Endothelial cell of umbilical vein (primary cell): ENCODE data around the gene DGUOK. TPM values are rescaled to one million over a fixed set of nuclear protein-coding genes. Genes with fewer than 3 reads are reported as not detected.

Experiments
- BruUV-seq: library from RNA; stranded (reverse); fragments of 400-500 nt; replicated peaks from 2 replicates; lab custom pipeline; 2021; lab: Mats Ljungman, UMichigan
- CTCF ChIA-PET: fragments of 300-600, 350-600 bp; sonication (Branson Sonifier 250); formaldehyde crosslinking; loops from one replicate; lab custom pipeline; 2021; ENCODE audit warnings: antibody characterized with exemption, inconsistent platforms; lab: Charles Lee
- POLR2A ChIA-PET: fragments of 300-600, 350-600 bp; sonication (Branson Sonifier 250); formaldehyde crosslinking; loops from one replicate; lab custom pipeline; 2021; ENCODE audit warnings: antibody characterized with exemption, inconsistent platforms; lab: Charles Lee
- DNase-seq: peaks from one replicate; pipeline ENCODE4 v3.0.0-alpha.2; 2011; ENCODE audit warnings: low read depth, low spot score
- FAIRE-seq: peaks from 2 replicates; lab custom pipeline; 2011; peaks lifted over from hg19 to GRCh38; lab: Jason Lieb, UNC
- H2AFZ ChIP-seq: 2 replicates; pipeline ENCODE4 v1.6.0; 2012; ENCODE audit warnings: low read depth, low read length, control low read depth, inconsistent platforms
- H3K27ac ChIP-seq: 2 replicates; pipeline ENCODE4 v1.5.1; 2011; ENCODE audit warnings: low read depth, mild to moderate bottlenecking, control low read depth, low read length, moderate library complexity; ENCODE audit not compliant: insufficient read depth
- H3K27me3 ChIP-seq, 2 experiments: 2 replicates each; pipeline versions ENCODE4 v1.6.0 to v1.6.1; 2011; ENCODE audit warnings: low read length in 2 of 2, mixed read lengths in 1 of 2; ENCODE audit not compliant: control insufficient read depth in 2 of 2, insufficient read depth in 2 of 2
- H3K36me3 ChIP-seq, 2 experiments: 2 replicates in 1 of 2; 3 replicates in 1 of 2; pipeline ENCODE4 v1.5.1; 2011; ENCODE audit warnings: low read length in 2 of 2, mild to moderate bottlenecking in 1 of 2, moderate library complexity in 1 of 2; ENCODE audit not compliant: control insufficient read depth in 2 of 2, insufficient read depth in 2 of 2; ENCODE audit errors: extremely low read depth in 1 of 2
- H3K4me1 ChIP-seq: 3 replicates; pipeline ENCODE4 v1.5.1; 2011; ENCODE audit warnings: mild to moderate bottlenecking, low read length; ENCODE audit not compliant: control insufficient read depth, insufficient read depth; ENCODE audit errors: extremely low read depth
- H3K4me2 ChIP-seq: 2 replicates; pipeline ENCODE4 v1.6.1; 2011; ENCODE audit warnings: low read length, control low read depth, mixed read lengths; ENCODE audit not compliant: insufficient read depth
- H3K4me3 ChIP-seq, 3 experiments: fragments of 200-600 bp in 1 of 3; sonication (generic), shearing (Covaris generic) in 1 of 3; replicated peaks in 1 of 3; 2 replicates each; pipeline ENCODE4 v1.5.1; 2011 to 2016; ENCODE audit warnings: control low read depth in 3 of 3, low read length in 3 of 3, mild to moderate bottlenecking in 2 of 3, inconsistent platforms in 1 of 3, low read depth in 1 of 3, moderate library complexity in 1 of 3; ENCODE audit not compliant: insufficient read depth in 1 of 3
- H3K79me2 ChIP-seq: 2 replicates; pipeline ENCODE4 v1.6.0; 2012; ENCODE audit warnings: low read length, inconsistent platforms; ENCODE audit not compliant: control insufficient read depth, insufficient read depth
- H3K9ac ChIP-seq: replicated peaks from 2 replicates; pipeline ENCODE3; 2011; ENCODE audit warnings: low read length, control low read depth; ENCODE audit not compliant: insufficient read depth; ENCODE audit errors: extremely low read depth
- H3K9me1 ChIP-seq: replicated peaks from 3 replicates; pipeline ENCODE4 v1.6.0; 2011; ENCODE audit warnings: mild to moderate bottlenecking, low read length; ENCODE audit not compliant: control insufficient read depth, insufficient read depth; ENCODE audit errors: extremely low read depth
- H3K9me3 ChIP-seq: replicated peaks from 2 replicates; pipeline ENCODE4 v1.5.1; 2012; ENCODE audit warnings: low read length, inconsistent platforms; ENCODE audit not compliant: control insufficient read depth, insufficient read depth
- H4K20me1 ChIP-seq: replicated peaks from 2 replicates; pipeline ENCODE3; 2011; ENCODE audit warnings: mild to moderate bottlenecking, low read length; ENCODE audit not compliant: control insufficient read depth, insufficient read depth; ENCODE audit errors: extremely low read depth
- CTCF ChIP-seq, 2 donors: IDR thresholded peaks; 1 replicate in 1 of 2; 2 replicates in 1 of 2; pipeline ENCODE4 v1.5.1; 2011; ENCODE audit warnings: low read length in 2 of 2, mild to moderate bottlenecking in 2 of 2, moderate library complexity in 2 of 2, control low read depth in 1 of 2, inconsistent platforms in 1 of 2, low read depth in 1 of 2; ENCODE audit not compliant: insufficient read depth in 1 of 2; ENCODE audit errors: extremely low read depth in 1 of 2
- EZH2 ChIP-seq: IDR thresholded peaks from 2 replicates; pipeline ENCODE4 v1.6.1; 2012; ENCODE audit warnings: borderline replicate concordance, low read depth, mild to moderate bottlenecking, moderate library complexity, low read length, inconsistent platforms; ENCODE audit not compliant: severe bottlenecking
- FOS ChIP-seq: IDR thresholded peaks from 2 replicates; pipeline ENCODE4 v1.6.1; 2011; ENCODE audit warnings: mild to moderate bottlenecking, low read length, moderate library complexity, borderline replicate concordance; ENCODE audit not compliant: insufficient read depth
- GATA2 ChIP-seq: IDR thresholded peaks from 2 replicates; pipeline ENCODE4 v1.7.0; 2011; ENCODE audit warnings: low read depth, mild to moderate bottlenecking, moderate library complexity, mixed read lengths, low read length; ENCODE audit not compliant: insufficient read length, insufficient read depth
- JUN ChIP-seq: IDR thresholded peaks from 2 replicates; pipeline ENCODE4 v1.6.1; 2011; ENCODE audit warnings: borderline replicate concordance, low read depth; ENCODE audit not compliant: insufficient read length, insufficient read depth
- MAX ChIP-seq: IDR thresholded peaks from 2 replicates; pipeline ENCODE4 v1.6.1; 2011; ENCODE audit not compliant: insufficient read depth, insufficient read length
- MYC ChIP-seq: IDR thresholded peaks from one replicate; pipeline ENCODE4 v1.6.1; 2011; ENCODE audit warnings: mild to moderate bottlenecking, low read depth, low read length
- POLR2A ChIP-seq: IDR thresholded peaks from 2 replicates; pipeline ENCODE4 v1.6.1; 2012; ENCODE audit warnings: low read depth, mild to moderate bottlenecking, control low read depth, low read length
- POLR2AphosphoS5 ChIP-seq: IDR thresholded peaks from 2 replicates; pipeline ENCODE4 v1.6.1; 2012; ENCODE audit warnings: low read depth, mild to moderate bottlenecking, control low read depth, low read length, moderate library complexity; ENCODE audit not compliant: insufficient read depth
- dilution Hi-C: fragments of 300-500 bp; cut with MboI; formaldehyde crosslinking; loops from one replicate; pipeline ENCODE4 v1.15.0; 2019; ENCODE audit warnings: low sequenced_read_pairs; ENCODE audit not compliant: extremely low pct_ligation_motif_present
- intact Hi-C: fragments of 100-400 bp; cut with micrococcal nuclease; formaldehyde crosslinking; loops from one replicate; pipeline ENCODE4 v1.10.0; 2022
- polyA plus RNA-seq, 4 experiments: library from polyadenylated mRNA; depleted of rRNA in 3 of 4; stranded (reverse) in 3 of 4; unstranded in 1 of 4; fragments of >200 nt; gene quantifications; 2 replicates each; pipeline versions ENCODE4 v1.2.1 to v1.2.3, GENCODE V29; 2011 to 2012; ENCODE audit warnings: missing spikeins in 1 of 4
- total RNA-seq: library from RNA; stranded (reverse); gene quantifications from 2 replicates; pipeline ENCODE4 v1.2.3, GENCODE V29; 2021

Gene DGUOK
- total and polyA plus RNA-seq, 2 donors (not counting 3 experiments of a cell fraction or from before 2014, with no cell fraction given) = 51.8 to 77.5 TPM

GRCh38 chr2:73902284-73902683, 24.4 kb upstream of the DGUOK start:
- TF ChIP-seq JUN = no peak
- TF ChIP-seq POLR2AphosphoS5 = no peak
- TF ChIP-seq GATA2 = no peak
- TF ChIP-seq EZH2 = no peak
- no peak for TF ChIP-seq FOS
- TF ChIP-seq POLR2A = no peak
- TF ChIP-seq MAX = no peak
- no peak for TF ChIP-seq CTCF (IDR thresholded peaks at IDR 0.05; ENCODE audit: extremely low read depth in 1 of 2, insufficient read depth in 1 of 2, low read depth in 1 of 2, low read length in 2 of 2)
- no peak for TF ChIP-seq MYC
- BruUV-seq = no TSS peak
- Histone ChIP-seq H3K27ac (no peak overlapping the region), H3K79me2 (no peaks in the 10 kb centered on the region), H3K9me1 (no peaks in the 10 kb centered on the region), H3K4me2 (no peak overlapping the region), H3K9ac (no peak overlapping the region), H3K27me3 (peaks cover 11 to 18% of the 10 kb centered on the region in 2 experiments), H3K4me1 (no peaks in the 10 kb centered on the region), H3K4me3 (no peak overlapping the region), H3K36me3 (no peaks in the 10 kb centered on the region), H3K9me3 (no peaks in the 10 kb centered on the region), H2AFZ (no peak overlapping the region), H4K20me1 (no peaks in the 10 kb centered on the region)
- FAIRE-seq = no peak
- DNase-seq = no peak
- intact Hi-C loops = no loop called here
- dilution Hi-C loops = no loop called here
- ChIA-PET CTCF (no interaction called here), POLR2A (no interaction called here)
